ENCODE results near the gene FGF14.

The FGF14 gene

GRCh38 chr13:101811284-101811839, 590.5 kb downstream of the FGF14 start:
- no peak for DNase-seq
- in situ Hi-C loops (cut with MboI; ENCODE audit: low pct_unique_long_range_greater_than_20kb, low sequenced_read_pairs) = no loop called here

- no peak for DNase-seq
- in situ Hi-C loops (cut with MboI; ENCODE audit: low pct_unique_long_range_greater_than_20kb, low sequenced_read_pairs) = no loop called here
Observed at GRCh38 chr13:101799196-101799595, 602.7 kb downstream of the FGF14 start.

- in situ Hi-C loops (cut with MboI; ENCODE audit: low pct_unique_long_range_greater_than_20kb, low sequenced_read_pairs) = no loop called here
- no peak for DNase-seq
Observed at GRCh38 chr13:101798437-101798836, 603.4 kb downstream of the FGF14 start.

- in situ Hi-C loops (cut with MboI; ENCODE audit: low pct_unique_long_range_greater_than_20kb, low sequenced_read_pairs) = no loop called here
- no peak for DNase-seq
Observed at GRCh38 chr13:101795460-101795859, 606.4 kb downstream of the FGF14 start.

- in situ Hi-C loops (cut with MboI; ENCODE audit: low pct_unique_long_range_greater_than_20kb, low sequenced_read_pairs) = no loop called here
- DNase-seq = no peak
Observed at GRCh38 chr13:101795025-101795424, 606.8 kb downstream of the FGF14 start.

GRCh38 chr13:101792189-101792588, 609.7 kb downstream of the FGF14 start:
- DNase-seq = no peak
- in situ Hi-C loops (cut with MboI; ENCODE audit: low pct_unique_long_range_greater_than_20kb, low sequenced_read_pairs) = no loop called here

- DNase-seq = peak; percentile 2
Observed at GRCh38 chr13:101785858-101786257, 616.0 kb downstream of the FGF14 start.

GRCh38 chr13:101784313-101784712, 617.5 kb downstream of the FGF14 start:
- in situ Hi-C loops (cut with MboI; ENCODE audit: low pct_unique_long_range_greater_than_20kb, low sequenced_read_pairs) = no loop called here
- no peak for DNase-seq

More at GRCh38 chr13:101785858-101786257, 616.0 kb downstream of the FGF14 start:
- in situ Hi-C loops (cut with MboI; ENCODE audit: low pct_unique_long_range_greater_than_20kb, low sequenced_read_pairs) = no loop called here

GRCh38 chr13:101783554-101783953, 618.3 kb downstream of the FGF14 start:
- DNase-seq = no peak
- in situ Hi-C loops (cut with MboI; ENCODE audit: low pct_unique_long_range_greater_than_20kb, low sequenced_read_pairs) = no loop called here

GRCh38 chr13:101780211-101780610, 621.6 kb downstream of the FGF14 start:
- DNase-seq = no peak
- in situ Hi-C loops (cut with MboI; ENCODE audit: low pct_unique_long_range_greater_than_20kb, low sequenced_read_pairs) = no loop called here

- DNase-seq = no peak
- in situ Hi-C loops (cut with MboI; ENCODE audit: low pct_unique_long_range_greater_than_20kb, low sequenced_read_pairs) = no loop called here
Observed at GRCh38 chr13:101779147-101779546, 622.7 kb downstream of the FGF14 start.

GRCh38 chr13:101775267-101775666, 626.6 kb downstream of the FGF14 start:
- in situ Hi-C loops (cut with MboI; ENCODE audit: low pct_unique_long_range_greater_than_20kb, low sequenced_read_pairs) = no loop called here

GRCh38 chr13:101774393-101774792, 627.5 kb downstream of the FGF14 start:
- in situ Hi-C loops (cut with MboI; ENCODE audit: low pct_unique_long_range_greater_than_20kb, low sequenced_read_pairs) = no loop called here
- no peak for DNase-seq

More at GRCh38 chr13:101775267-101775666, 626.6 kb downstream of the FGF14 start:
- no peak for DNase-seq

- in situ Hi-C loops (cut with MboI; ENCODE audit: low pct_unique_long_range_greater_than_20kb, low sequenced_read_pairs) = no loop called here
- no peak for DNase-seq
Observed at GRCh38 chr13:101773062-101773461, 628.8 kb downstream of the FGF14 start.

- in situ Hi-C loops (cut with MboI; ENCODE audit: low pct_unique_long_range_greater_than_20kb, low sequenced_read_pairs) = no loop called here
- no peak for DNase-seq
Observed at GRCh38 chr13:101767131-101767530, 634.7 kb downstream of the FGF14 start.

GRCh38 chr13:101763191-101763590, 638.7 kb downstream of the FGF14 start:
- in situ Hi-C loops (cut with MboI; ENCODE audit: low pct_unique_long_range_greater_than_20kb, low sequenced_read_pairs) = no loop called here
- no peak for DNase-seq

GRCh38 chr13:101757446-101758039, 644.3 kb downstream of the FGF14 start:
- peak; percentile 24 for DNase-seq

GRCh38 chr13:101755228-101755887, 646.5 kb downstream of the FGF14 start:
- DNase-seq = no peak
- in situ Hi-C loops (cut with MboI; ENCODE audit: low pct_unique_long_range_greater_than_20kb, low sequenced_read_pairs) = no loop called here

More at GRCh38 chr13:101757446-101758039, 644.3 kb downstream of the FGF14 start:
- in situ Hi-C loops (cut with MboI; ENCODE audit: low pct_unique_long_range_greater_than_20kb, low sequenced_read_pairs) = no loop called here

- in situ Hi-C loops (cut with MboI; ENCODE audit: low pct_unique_long_range_greater_than_20kb, low sequenced_read_pairs) = no loop called here
Observed at GRCh38 chr13:101752432-101752831, 649.4 kb downstream of the FGF14 start.

GRCh38 chr13:101751488-101751887, 650.4 kb downstream of the FGF14 start:
- no peak for DNase-seq
- in situ Hi-C loops (cut with MboI; ENCODE audit: low pct_unique_long_range_greater_than_20kb, low sequenced_read_pairs) = no loop called here

More at GRCh38 chr13:101752432-101752831, 649.4 kb downstream of the FGF14 start:
- no peak for DNase-seq
